D721Med (cell line): Measurements from ENCODE around the gene ZNF280D.
A peak's percentile ranks its signal among the peaks of the same experiment; 100 is the strongest.
"Not testable (repeated sequence)": the region's sequence is repeated elsewhere in the genome, so short reads cannot be mapped to it uniquely, and the experiment has no call there.

Experiments
- DNase-seq: peaks from one replicate; pipeline ENCODE4 v3.0.0; 2011; ENCODE audit warnings: low spot score; ENCODE audit not compliant: insufficient read length
- FAIRE-seq: peaks from 2 replicates; lab custom pipeline; 2011; peaks lifted over from hg19 to GRCh38; lab: Jason Lieb, UNC
- TF ChIP-seq, protein P1 (sequence below): IDR thresholded peaks from 2 replicates; pipeline ENCODE4 v1.5.1; 2012; ENCODE audit warnings: mild to moderate bottlenecking, control low read depth; ENCODE audit not compliant: insufficient read depth; ENCODE audit errors: missing control alignments

ZNF280D gene, protein sequence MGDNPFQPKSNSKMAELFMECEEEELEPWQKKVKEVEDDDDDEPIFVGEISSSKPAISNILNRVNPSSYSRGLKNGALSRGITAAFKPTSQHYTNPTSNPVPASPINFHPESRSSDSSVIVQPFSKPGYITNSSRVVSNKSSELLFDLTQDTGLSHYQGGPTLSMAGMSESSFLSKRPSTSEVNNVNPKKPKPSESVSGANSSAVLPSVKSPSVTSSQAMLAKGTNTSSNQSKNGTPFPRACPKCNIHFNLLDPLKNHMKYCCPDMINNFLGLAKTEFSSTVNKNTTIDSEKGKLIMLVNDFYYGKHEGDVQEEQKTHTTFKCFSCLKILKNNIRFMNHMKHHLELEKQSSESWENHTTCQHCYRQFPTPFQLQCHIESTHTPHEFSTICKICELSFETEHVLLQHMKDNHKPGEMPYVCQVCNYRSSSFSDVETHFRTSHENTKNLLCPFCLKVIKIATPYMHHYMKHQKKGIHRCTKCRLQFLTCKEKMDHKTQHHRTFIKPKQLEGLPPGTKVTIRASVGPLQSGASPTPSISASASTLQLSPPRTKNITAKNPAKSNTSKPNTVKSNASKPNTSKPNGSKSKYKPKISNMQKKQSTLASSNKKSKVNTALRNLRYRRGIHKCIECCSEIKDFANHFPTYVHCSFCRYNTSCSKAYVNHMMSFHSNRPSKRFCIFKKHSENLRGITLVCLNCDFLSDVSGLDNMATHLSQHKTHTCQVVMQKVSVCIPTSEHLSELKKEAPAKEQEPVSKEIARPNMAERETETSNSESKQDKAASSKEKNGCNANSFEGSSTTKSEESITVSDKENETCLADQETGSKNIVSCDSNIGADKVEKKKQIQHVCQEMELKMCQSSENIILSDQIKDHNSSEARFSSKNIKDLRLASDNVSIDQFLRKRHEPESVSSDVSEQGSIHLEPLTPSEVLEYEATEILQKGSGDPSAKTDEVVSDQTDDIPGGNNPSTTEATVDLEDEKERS

DNA sequence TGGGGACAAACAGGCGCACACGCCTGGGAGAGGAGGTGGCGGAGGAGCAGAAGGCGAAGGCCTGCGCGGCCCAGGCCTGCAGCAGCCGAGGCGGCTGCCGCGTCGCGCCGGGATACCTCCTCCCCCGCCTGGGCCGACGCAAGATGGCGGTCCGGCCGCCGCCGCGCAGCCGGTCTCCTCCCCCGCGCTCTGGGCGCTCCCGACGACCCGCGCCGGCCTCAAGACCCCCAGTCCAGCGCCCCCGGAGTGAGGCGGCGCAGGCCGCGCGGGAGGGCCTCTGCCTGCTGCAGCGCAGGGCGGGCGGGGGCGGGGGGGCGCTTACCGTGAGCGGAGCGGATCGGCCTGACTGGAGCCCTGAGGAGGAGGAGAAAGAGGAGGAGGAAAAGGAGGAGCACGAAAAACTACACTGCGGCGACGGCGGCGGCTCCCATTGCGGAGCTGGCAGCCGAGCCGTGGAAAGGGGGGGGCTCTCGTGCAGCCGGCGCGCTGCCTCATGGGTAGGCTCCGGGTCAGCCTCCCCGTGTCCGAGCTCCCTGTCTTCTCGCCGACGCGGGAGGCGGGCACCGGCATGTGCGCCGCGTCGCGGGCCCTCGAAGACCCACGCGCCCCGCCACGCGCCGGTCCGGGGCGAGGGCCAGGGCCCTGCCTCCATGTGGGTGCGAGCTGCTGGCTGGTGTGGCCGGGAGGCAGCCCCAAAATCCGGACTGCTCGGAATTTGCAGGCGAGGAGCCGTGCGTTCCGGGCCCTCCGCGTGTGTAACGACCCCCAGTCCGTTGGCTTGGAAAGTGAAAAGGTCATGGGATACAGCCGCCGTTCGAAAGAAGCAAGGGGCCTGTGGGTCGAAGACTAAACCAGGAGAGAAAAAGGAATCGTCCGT, at the start of gene ZNF280D:
Gene ZNF280D (minus strand): TSS at position 374 of the 877 bp plus-strand sequence. CDS start 26,400 bp downstream, outside the sequence.
- TF ChIP-seq, protein P1, sequence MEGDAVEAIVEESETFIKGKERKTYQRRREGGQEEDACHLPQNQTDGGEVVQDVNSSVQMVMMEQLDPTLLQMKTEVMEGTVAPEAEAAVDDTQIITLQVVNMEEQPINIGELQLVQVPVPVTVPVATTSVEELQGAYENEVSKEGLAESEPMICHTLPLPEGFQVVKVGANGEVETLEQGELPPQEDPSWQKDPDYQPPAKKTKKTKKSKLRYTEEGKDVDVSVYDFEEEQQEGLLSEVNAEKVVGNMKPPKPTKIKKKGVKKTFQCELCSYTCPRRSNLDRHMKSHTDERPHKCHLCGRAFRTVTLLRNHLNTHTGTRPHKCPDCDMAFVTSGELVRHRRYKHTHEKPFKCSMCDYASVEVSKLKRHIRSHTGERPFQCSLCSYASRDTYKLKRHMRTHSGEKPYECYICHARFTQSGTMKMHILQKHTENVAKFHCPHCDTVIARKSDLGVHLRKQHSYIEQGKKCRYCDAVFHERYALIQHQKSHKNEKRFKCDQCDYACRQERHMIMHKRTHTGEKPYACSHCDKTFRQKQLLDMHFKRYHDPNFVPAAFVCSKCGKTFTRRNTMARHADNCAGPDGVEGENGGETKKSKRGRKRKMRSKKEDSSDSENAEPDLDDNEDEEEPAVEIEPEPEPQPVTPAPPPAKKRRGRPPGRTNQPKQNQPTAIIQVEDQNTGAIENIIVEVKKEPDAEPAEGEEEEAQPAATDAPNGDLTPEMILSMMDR, result no peak
- no peak for FAIRE-seq
- peak; percentile 22 for DNase-seq

DNA sequence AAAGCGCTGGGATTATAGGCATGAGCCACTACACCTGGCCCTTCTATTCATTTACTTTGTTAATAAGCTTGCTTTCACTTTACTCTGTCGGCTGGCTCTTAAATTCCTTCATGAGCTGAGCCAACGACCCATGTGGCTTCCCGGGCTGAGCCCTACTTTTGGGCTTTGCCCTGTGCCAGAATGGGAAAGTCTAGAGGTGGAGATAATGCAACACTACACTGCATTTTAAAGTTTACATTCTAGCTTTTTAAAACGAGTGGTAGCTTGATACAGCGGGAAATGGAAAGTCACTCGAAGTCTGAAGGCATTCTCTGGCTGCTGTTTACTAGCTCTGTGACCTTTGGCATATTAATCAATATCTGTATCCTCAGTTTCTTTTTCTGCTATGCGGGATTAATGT, 49.0 kb upstream of the ZNF280D start:
- no peak for DNase-seq
- FAIRE-seq, result no peak
- TF ChIP-seq, protein P1, result no peak

DNA sequence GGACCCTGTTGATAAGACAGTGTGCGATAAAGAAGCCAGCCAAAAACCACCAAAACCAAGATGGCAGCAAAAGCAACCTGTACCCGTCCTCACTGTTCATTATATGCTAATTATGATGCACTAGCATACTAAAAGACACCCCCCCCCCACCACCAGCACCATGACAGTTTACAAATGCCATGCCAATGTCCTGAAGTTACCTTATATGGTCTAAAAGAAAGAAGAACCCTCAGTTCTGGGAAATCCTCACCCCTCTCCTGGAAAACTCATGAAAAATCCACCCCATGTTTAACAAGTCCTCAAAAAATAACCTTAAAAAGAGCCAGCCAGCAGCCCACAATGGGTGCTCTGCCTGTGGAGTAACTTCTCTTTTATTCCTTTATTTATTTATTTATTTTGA, 48.4 kb upstream of the ZNF280D start:
- no peak for FAIRE-seq
- TF ChIP-seq, protein P1, result no peak

DNA sequence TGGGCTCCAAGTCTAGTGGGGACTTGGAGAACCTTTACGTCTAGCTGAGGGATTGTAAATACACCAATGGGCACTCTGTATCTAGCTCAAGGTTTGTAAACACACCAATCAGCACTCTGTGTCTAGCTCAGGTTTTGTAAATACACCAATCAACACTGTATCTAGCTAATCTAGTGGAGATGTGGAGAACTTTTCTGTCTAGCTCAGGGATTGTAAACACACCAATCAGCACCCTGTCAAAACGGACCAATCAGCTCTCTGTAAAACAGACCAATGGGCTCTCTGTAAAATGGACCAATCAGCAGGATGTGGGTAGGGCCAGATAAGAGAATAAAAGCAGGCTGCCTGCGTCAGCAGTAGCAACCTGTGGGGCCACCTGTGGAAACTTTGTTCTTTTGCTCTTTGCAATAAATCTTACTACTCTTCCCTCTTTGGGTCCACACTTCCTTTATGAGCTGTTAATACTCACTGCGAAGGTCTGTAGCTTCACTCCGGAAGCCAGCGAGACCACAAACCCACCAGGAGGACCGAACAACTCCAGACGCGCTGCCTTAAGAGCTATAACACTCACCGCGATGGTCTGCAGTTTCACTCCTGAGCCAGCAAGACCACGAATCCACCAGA, 46.9 kb upstream of the ZNF280D start:
- FAIRE-seq, DNase-seq: not testable (repeated sequence)

More for the DNA sequence above, 48.4 kb upstream of the ZNF280D start:
- no peak for DNase-seq

DNA sequence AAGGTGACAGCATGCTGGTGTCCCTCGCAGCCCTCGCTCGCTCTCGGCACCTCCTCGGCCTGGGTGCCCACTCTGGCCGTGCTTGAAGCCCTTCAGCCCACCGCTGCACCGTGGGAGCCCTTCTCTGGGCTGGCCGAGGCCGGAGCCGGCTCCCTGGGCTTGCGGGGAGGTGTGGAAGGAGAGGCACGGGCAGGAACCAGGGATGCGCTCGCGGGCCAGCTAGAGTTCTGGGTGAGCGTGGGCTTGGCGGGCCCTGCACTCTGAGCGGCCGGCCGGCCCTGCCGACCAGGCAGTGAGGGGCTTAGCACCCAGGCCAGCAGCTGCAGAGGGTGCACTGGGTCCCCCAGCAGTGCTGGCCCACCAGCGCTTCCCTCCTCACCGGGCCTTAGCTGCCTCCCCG, 46.1 kb upstream of the ZNF280D start:
- not testable (repeated sequence) for DNase-seq, FAIRE-seq

DNA sequence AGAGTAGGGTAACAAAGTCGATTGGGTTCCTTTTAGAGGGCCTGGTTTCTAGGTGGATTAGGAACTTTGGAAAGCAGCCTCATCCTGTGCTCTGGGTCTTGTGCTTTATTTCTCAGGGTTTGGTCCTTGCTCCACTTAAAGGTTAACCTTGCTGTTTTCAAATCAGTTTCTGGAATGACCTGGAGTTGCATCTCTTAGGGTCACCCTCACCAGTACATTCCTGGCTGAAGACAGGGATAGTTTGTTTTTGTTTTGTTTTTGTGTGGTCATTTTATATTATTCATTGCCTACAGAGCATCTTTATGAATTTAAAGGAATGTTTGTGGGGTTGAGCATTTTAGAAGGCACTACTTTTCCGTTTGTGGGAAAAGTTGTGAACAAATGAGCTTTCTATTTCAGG, 45.5 kb upstream of the ZNF280D start:
- FAIRE-seq, result no peak
- no peak for DNase-seq
- TF ChIP-seq, protein P1, result no peak

DNA sequence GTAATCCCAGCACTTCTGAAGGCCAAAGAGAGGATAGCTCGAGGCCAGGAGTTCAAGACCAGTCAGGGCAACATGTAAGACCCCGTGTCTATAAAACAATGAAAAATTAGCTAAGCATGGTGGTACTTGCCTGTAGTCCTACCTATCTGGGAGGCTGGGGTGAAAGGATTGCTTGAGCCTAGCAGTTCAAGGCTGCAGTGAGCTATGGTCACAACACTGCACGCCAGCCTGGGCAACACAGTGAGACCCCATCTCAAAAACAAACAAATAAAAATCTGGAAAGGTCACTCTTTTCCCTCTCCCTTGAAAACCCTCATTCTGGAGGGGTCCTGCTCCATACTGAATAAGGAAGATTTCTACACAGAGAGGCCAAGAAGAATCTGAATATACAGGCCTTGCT, 43.5 kb upstream of the ZNF280D start:
- DNase-seq (no peak), FAIRE-seq (no peak)
- TF ChIP-seq, protein P1, result no peak
